GM19324 (cell line): Measurements from ENCODE around the gene SPATA33.

Experiments
- ATAC-seq: cut with Tn5 transposase; IDR thresholded peaks from one replicate; pipeline ENCODE4 v1.9.1; 2021; ENCODE audit warnings: mild to moderate bottlenecking, moderate library complexity; ENCODE audit not compliant: unreplicated experiment, low FRiP score

The SPATA33 gene

GRCh38 chr16:89657442-89658220 is at the start of gene SPATA33, which contains the start of gene CHMP1A:
Gene SPATA33, plus strand, starts transcription at chr16:89657836. Its CDS starts 76 bp downstream, at chr16:89657912.
Gene CHMP1A, minus strand, starts transcription at chr16:89657708. Its CDS starts 120 bp downstream, at chr16:89657588.
- ATAC-seq = peak; percentile 92

GRCh38 chr16:89607937-89608740 is 49.5 kb upstream of the SPATA33 start:
- no peak for ATAC-seq

GRCh38 chr16:89610108-89610453 is 47.6 kb upstream of the SPATA33 start:
- no peak for ATAC-seq

- ATAC-seq = no peak
Measured at GRCh38 chr16:89612415-89613166, 45.0 kb upstream of the SPATA33 start.

- ATAC-seq = no peak
Measured at GRCh38 chr16:89613231-89613953, 44.2 kb upstream of the SPATA33 start, which contains the start of gene DPEP1. Gene DPEP1, plus strand, starts transcription at chr16:89613642. Its CDS starts 16,769 bp downstream, at chr16:89630411.

GRCh38 chr16:89613954-89614459 is 43.6 kb upstream of the SPATA33 start:
- ATAC-seq = no peak

- ATAC-seq = no peak
Measured at GRCh38 chr16:89615176-89615575, 42.5 kb upstream of the SPATA33 start.

GRCh38 chr16:89615596-89616090 is 42.0 kb upstream of the SPATA33 start:
- ATAC-seq = no peak

- no peak for ATAC-seq
Measured at GRCh38 chr16:89616623-89617022, 41.0 kb upstream of the SPATA33 start.

GRCh38 chr16:89617036-89617435 is 40.6 kb upstream of the SPATA33 start:
- ATAC-seq = no peak

GRCh38 chr16:89618109-89618998 is 39.3 kb upstream of the SPATA33 start:
- no peak for ATAC-seq

- ATAC-seq = no peak
Measured at GRCh38 chr16:89619840-89620239, 37.8 kb upstream of the SPATA33 start.

GRCh38 chr16:89620406-89620841 is 37.2 kb upstream of the SPATA33 start:
- no peak for ATAC-seq

GRCh38 chr16:89621136-89621697 is 36.4 kb upstream of the SPATA33 start:
- ATAC-seq = no peak

- no peak for ATAC-seq
Measured at GRCh38 chr16:89621698-89622409, 35.8 kb upstream of the SPATA33 start.

GRCh38 chr16:89623511-89624261 is 34.0 kb upstream of the SPATA33 start:
- no peak for ATAC-seq
